Measurements from ENCODE around the gene NPR2.

GRCh38 chr9:35758475-35759050, 32.8 kb upstream of the NPR2 start:
- TF ChIP-seq CTCF (IDR thresholded peaks at IDR 0.05; ENCODE audit: poor library complexity) (no peak), EZH2 (IDR thresholded peaks at IDR 0.05; ENCODE audit: borderline replicate concordance) (no peak), EZH2phosphoT487 (IDR thresholded peaks at IDR 0.05; ENCODE audit: low read depth, severe bottlenecking, unreplicated experiment) (no peak)

Measured in hepatocyte (in vitro differentiated cells).